Measurements from ENCODE around the gene FN3K.
"Not testable (repeated sequence)": the region's sequence is repeated elsewhere in the genome, so short reads cannot be mapped to it uniquely, and the experiment has no call there.

The FN3K gene

GRCh38 chr17:82737967-82738877 is 2.8 kb downstream of the FN3K start:
- no peak for TF ChIP-seq CTCF (IDR thresholded peaks at IDR 0.05; ENCODE audit: low read depth, low read length, missing control alignments)
- no peak overlapping the region for H3K4me3 ChIP-seq (ENCODE audit: low read depth, low read length)
- DNase-seq (ENCODE audit: low read depth): no peak
- in situ Hi-C loops (cut with HindIII; ENCODE audit: low sequenced_read_pairs): no loop called here

DNA sequence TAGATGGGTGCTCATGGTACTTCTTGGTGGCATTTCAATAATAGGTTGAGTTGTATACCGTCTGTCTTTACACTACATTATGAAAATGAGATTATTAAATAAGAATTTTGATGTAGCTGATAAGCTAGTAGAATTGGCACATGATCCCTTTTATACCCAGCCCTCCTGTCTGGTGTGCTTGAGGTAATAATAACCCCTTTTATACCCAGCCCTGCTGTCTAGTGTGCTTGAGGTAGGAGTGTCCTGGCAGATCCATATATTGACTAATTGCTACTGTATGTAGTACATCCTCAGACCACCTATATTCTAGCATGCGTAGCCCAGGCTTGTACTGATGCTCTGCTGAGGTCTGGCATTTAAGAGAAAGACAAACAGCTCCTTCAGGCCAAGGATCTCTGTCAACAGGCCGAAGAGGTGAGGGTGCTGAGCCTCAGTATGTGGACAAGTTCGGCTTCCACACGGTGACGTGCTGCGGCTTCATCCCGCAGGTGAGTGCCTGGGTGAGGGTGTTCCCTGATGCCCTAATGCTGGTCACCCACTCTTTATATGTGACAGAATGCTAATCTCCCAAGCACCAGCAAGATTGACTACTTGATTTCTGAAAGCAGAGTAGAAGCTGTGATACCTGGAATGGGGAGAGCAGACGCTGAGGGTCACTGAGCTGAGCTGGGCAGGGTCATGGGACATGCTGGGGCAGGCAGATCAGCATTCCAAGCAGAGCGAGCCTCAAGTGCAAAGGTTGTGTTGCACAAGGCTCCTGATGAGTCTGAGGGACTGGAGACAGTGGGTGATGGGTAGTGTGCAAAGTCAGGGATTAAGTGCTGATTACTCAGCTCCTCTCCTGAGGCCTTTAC is 5.7 kb downstream of the FN3K start:
- no peak for TF ChIP-seq CTCF (IDR thresholded peaks at IDR 0.05; ENCODE audit: low read depth, low read length, missing control alignments)
- DNase-seq (ENCODE audit: low read depth): no peak
- no peak overlapping the region for H3K4me3 ChIP-seq (ENCODE audit: low read depth, low read length)
- in situ Hi-C loops (cut with HindIII; ENCODE audit: low sequenced_read_pairs): no loop called here

DNA sequence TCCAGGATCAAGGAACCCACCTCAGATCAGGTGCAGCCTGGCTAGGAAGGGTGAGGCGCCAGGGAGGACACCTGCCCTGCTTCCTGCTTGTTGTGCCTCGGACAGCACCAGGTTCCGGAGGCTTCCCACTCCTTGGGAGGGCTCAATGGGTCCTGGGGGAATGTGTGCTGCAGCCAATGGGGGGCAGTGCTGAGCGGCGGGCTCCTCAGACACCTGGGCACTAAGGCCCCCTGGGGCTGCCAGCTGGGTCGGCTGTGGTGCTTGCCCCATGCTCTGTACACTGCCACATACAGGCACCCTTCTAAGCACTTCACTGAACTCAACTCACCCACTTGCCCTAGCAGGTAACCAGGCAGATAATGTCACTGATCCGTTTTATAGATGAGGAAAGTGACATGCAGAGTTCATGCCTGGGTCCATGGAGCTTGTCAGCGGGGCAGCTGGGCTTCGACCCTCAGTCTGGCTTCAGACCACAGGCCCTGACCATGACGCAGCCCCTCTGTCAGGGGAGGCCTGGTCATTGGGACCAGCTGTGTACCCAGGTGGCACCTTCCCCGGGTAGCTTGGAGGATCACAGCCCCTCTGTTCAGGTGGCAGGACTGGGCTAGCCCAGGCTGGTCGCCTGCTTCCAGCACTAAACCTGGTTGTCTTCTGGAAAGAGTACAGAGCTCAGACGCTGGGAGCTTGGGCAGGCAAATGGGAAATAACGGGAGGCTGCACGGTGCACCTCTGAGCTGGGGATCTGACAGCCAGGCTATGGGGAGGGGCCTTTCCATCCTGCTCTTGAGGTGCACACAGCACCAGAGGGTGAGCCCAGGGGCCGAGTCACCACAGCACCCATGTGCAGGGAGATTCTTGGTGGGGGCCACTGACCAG is 8.2 kb downstream of the FN3K start:
- TF ChIP-seq CTCF (IDR thresholded peaks at IDR 0.05; ENCODE audit: low read depth, low read length, missing control alignments): no peak
- no peak for DNase-seq (ENCODE audit: low read depth)
- in situ Hi-C loops (cut with HindIII; ENCODE audit: low sequenced_read_pairs): no loop called here

DNA sequence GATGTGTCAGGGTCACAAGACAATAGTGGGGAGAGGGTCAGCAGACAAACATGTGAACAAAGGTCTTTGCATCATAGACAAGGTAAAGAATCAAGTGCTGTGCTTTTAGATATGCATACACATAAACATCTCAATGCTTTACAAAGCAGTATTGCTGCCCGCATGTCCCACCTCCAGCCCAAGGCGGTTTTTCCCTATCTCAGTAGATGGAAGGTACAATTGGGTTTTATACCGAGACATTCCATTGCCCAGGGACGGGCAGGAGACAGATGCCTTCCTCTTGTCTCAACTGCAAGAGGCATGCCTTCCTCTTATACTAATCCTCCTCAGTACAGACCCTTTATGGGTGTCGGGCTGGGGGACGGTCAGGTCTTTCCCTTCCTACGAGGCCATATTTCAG is 9.3 kb downstream of the FN3K start:
- DNase-seq (ENCODE audit: low read depth); in situ Hi-C loops (cut with HindIII; ENCODE audit: low sequenced_read_pairs); H3K4me3 ChIP-seq (ENCODE audit: low read depth, low read length): not testable (repeated sequence)

More for the DNA sequence above, 8.2 kb downstream of the FN3K start:
- H3K4me3 ChIP-seq (ENCODE audit: low read depth, low read length): no peak overlapping the region

DNA sequence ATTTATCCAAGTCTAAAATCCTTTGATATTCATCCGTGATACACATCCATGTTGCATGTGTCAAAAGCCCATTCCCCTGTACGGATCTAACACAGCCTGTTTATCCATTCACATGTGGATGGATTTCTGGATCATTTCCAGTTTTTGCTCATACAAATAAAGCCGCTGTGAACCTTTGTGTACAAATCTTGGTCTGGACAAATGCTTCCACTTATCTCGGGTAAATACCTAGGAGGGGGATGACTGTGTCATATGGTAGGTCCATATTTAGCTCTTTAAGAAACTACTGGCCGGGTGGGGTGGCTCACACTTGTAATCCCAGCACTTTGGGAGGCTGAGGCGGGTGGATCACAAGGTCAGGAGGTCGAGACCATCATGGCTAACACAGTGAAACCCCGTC is 10.1 kb downstream of the FN3K start:
- no peak overlapping the region for H3K4me3 ChIP-seq (ENCODE audit: low read depth, low read length)
- no peak for DNase-seq (ENCODE audit: low read depth)
- no peak for TF ChIP-seq CTCF (IDR thresholded peaks at IDR 0.05; ENCODE audit: low read depth, low read length, missing control alignments)
- in situ Hi-C loops (cut with HindIII; ENCODE audit: low sequenced_read_pairs): no loop called here

DNA sequence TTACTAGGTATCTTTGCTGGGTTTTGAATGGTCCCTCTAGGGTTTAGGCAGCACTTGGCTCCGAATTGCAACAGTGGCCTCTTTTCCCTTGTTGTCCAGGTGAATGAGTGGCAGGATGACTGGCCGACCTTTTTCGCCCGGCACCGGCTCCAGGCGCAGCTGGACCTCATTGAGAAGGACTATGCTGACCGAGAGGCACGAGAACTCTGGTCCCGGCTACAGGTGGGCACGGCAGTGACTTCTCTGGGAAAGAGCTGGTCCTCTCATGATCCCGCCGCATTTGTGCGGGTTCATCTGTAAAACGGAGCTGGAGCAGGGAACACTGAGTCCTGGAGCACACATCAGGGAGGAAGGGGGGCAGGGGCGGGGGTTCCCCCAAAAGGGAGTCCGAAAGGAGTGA is 13.3 kb downstream of the FN3K start:
- no peak for TF ChIP-seq CTCF (IDR thresholded peaks at IDR 0.05; ENCODE audit: low read depth, low read length, missing control alignments)
- DNase-seq (ENCODE audit: low read depth): no peak
- in situ Hi-C loops (cut with HindIII; ENCODE audit: low sequenced_read_pairs): no loop called here

More for the DNA sequence above, 13.3 kb downstream of the FN3K start:
- no peak overlapping the region for H3K4me3 ChIP-seq (ENCODE audit: low read depth, low read length)
